ENCODE results near the gene KIF15. TPM values are rescaled to one million over a fixed set of nuclear protein-coding genes. Genes with fewer than 3 reads are reported as not detected.

Gene KIF15
- polyA plus RNA-seq, 3 donors, result 0.15 to 0.16 TPM; not detected in 1

DNA sequence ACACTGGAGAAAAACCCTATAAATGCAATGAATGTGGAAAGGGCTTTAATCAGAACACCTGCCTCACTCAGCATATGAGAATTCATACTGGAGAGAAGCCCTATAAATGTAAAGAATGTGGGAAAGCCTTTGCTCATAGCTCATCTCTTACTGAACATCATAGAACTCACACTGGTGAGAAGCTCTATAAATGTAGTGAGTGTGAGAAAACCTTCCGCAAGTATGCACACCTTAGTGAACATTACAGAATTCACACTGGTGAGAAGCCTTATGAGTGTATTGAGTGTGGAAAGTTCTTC, 39.5 kb upstream of the KIF15 start:
- Mint-ChIP-seq H3K9me3 (peaks cover 48 to 96% (median 88%) of the 10 kb centered on the region in 7 donors), H3K4me3 (no peak overlapping the region), H3K4me1 (no peaks in the 10 kb centered on the region), H3K27me3 (ENCODE audit: low read depth in 3 of 3) (peaks cover 0 to 3% (median 0%) of the 10 kb centered on the region in 3 donors), H3K36me3 (peaks cover 11 to 26% of the 10 kb centered on the region in 2 donors), H3K27ac (no peak overlapping the region)
- Histone ChIP-seq H3K4me3 (replicated peaks in 1 of 3; ENCODE audit: low read depth in 2 of 3, low read length in 3 of 3) (peak overlapping the region in 1 of 3 experiments; percentile 2), H3K4me1 (ENCODE audit: control insufficient read depth in 1 of 2, insufficient read depth in 2 of 2, low read length in 2 of 2) (no peaks in the 10 kb centered on the region), H3K27me3 (ENCODE audit: control insufficient read depth in 2 of 2, insufficient read depth in 2 of 2, low read length in 2 of 2) (no peaks in the 10 kb centered on the region), H3K9me3 (replicated peaks in 1 of 2; ENCODE audit: control insufficient read depth in 1 of 2, insufficient read depth in 1 of 2, low read length in 2 of 2) (peaks cover 73 to 95% of the 10 kb centered on the region in 2 donors), H3K36me3 (replicated peaks in 1 of 2; ENCODE audit: control insufficient read depth in 1 of 2, insufficient read depth in 2 of 2, low read length in 2 of 2) (peaks cover 6 to 37% of the 10 kb centered on the region in 2 donors), H3K27ac (ENCODE audit: low read depth in 1 of 2, low read length in 2 of 2) (no peak overlapping the region), H3K4me2 (replicated peaks; ENCODE audit: extremely low read depth, low read length, poor library complexity, severe bottlenecking) (no peak overlapping the region), H2AFZ (ENCODE audit: insufficient read depth, low read depth, low read length, poor library complexity, severe bottlenecking) (no peak overlapping the region), H3K79me2 (ENCODE audit: insufficient read depth, low read length) (no peaks in the 10 kb centered on the region), H4K20me1 (ENCODE audit: insufficient read depth, low read length) (no peaks in the 10 kb centered on the region), H3K9ac (ENCODE audit: insufficient read depth, low read length, poor library complexity, severe bottlenecking) (no peak overlapping the region)
- intact Hi-C loops (cut with micrococcal nuclease), result no loop called here
- TF ChIP-seq, protein P1, sequence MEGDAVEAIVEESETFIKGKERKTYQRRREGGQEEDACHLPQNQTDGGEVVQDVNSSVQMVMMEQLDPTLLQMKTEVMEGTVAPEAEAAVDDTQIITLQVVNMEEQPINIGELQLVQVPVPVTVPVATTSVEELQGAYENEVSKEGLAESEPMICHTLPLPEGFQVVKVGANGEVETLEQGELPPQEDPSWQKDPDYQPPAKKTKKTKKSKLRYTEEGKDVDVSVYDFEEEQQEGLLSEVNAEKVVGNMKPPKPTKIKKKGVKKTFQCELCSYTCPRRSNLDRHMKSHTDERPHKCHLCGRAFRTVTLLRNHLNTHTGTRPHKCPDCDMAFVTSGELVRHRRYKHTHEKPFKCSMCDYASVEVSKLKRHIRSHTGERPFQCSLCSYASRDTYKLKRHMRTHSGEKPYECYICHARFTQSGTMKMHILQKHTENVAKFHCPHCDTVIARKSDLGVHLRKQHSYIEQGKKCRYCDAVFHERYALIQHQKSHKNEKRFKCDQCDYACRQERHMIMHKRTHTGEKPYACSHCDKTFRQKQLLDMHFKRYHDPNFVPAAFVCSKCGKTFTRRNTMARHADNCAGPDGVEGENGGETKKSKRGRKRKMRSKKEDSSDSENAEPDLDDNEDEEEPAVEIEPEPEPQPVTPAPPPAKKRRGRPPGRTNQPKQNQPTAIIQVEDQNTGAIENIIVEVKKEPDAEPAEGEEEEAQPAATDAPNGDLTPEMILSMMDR (IDR thresholded peaks at IDR 0.05), result no peak
- WGBS (ENCODE audit: insufficient coverage), result no CpG with 5 or more reads among the region's 1 CpG
- DNase-seq, result no peak

DNA sequence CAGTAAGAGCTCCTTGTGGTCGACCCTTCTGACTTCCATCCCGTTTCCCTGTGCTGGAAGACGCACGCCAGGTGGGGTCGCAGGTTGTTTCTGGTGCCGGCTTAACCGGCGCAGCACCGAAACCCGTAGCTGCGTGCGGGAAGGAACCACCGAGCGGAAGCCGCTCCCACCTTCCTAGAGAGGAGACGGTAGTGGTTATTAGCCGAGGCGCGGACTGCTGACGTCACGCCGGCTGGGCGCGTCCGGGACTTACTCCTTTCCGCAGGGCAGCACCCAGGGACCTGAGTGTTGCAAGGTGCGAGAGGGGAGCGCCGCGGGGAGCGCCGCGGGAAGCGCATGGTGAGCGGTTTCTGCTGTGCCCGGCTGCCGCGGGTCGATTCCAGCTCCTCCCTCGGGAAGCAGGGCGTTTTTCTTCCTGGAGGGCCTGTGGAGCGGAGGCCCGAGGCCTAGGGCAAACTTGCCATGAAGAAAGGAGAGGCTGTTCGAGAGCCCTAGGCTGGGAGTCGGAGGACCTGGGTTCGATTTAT, 32.1 kb upstream of the KIF15 start, which contains the start of gene ZNF501:
Gene ZNF501 (plus strand): TSS at position 252 of the 527 bp plus-strand sequence. CDS start 4,787 bp downstream, outside the sequence.
- peak within 1 kb of the TSS; percentile 44 to 80 (median 66) for H3K4me3 ChIP-seq (replicated peaks in 1 of 3; ENCODE audit: low read depth in 2 of 3, low read length in 3 of 3)
- peak within 1 kb of the TSS; percentile 89 to 95 for H3K4me3 Mint-ChIP-seq
- TF ChIP-seq, protein P1 (IDR thresholded peaks at IDR 0.05), result no peak
- peaks cover 63 to 94% of the 10 kb centered on the region in 2 donors for H3K9me3 ChIP-seq (replicated peaks in 1 of 2; ENCODE audit: control insufficient read depth in 1 of 2, insufficient read depth in 1 of 2, low read length in 2 of 2)
- intact Hi-C loops (cut with micrococcal nuclease), result no loop called here
- H2AFZ ChIP-seq (ENCODE audit: insufficient read depth, low read depth, low read length, poor library complexity, severe bottlenecking), result peak within 1 kb of the TSS; percentile 88
- peak; percentile 84 to 90 (median 88) for DNase-seq
- peaks cover 12 to 20% of the 10 kb centered on the region in 2 donors for H3K36me3 Mint-ChIP-seq
- no peaks in the 10 kb centered on the region for H4K20me1 ChIP-seq (ENCODE audit: insufficient read depth, low read length)
- H3K9ac ChIP-seq (ENCODE audit: insufficient read depth, low read length, poor library complexity, severe bottlenecking), result peak within 1 kb of the TSS; percentile 49
- H3K36me3 ChIP-seq (replicated peaks in 1 of 2; ENCODE audit: control insufficient read depth in 1 of 2, insufficient read depth in 2 of 2, low read length in 2 of 2), result peaks cover 2 to 21% of the 10 kb centered on the region in 2 donors
- H3K4me2 ChIP-seq (replicated peaks; ENCODE audit: extremely low read depth, low read length, poor library complexity, severe bottlenecking), result peak within 1 kb of the TSS; percentile 81
- peaks cover 0 to 3% (median 3%) of the 10 kb centered on the region in 3 donors for H3K27me3 Mint-ChIP-seq (ENCODE audit: low read depth in 3 of 3)
- no peaks in the 10 kb centered on the region for H3K27me3 ChIP-seq (ENCODE audit: control insufficient read depth in 2 of 2, insufficient read depth in 2 of 2, low read length in 2 of 2)
- WGBS (ENCODE audit: insufficient coverage), result 2% methylated on average over 39 of the region's 46 CpGs
- H3K27ac ChIP-seq (ENCODE audit: low read depth in 1 of 2, low read length in 2 of 2), result peak within 1 kb of the TSS; percentile 2 to 45
- H3K27ac Mint-ChIP-seq, result peak within 1 kb of the TSS; percentile 31 to 89 (median 80)
- H3K4me1 ChIP-seq (ENCODE audit: control insufficient read depth in 1 of 2, insufficient read depth in 2 of 2, low read length in 2 of 2), result peaks cover 7 to 11% of the 10 kb centered on the region in 2 donors
- peaks cover 11% of the 10 kb centered on the region for H3K4me1 Mint-ChIP-seq
- peaks cover 47 to 99% (median 91%) of the 10 kb centered on the region in 7 donors for H3K9me3 Mint-ChIP-seq
- H3K79me2 ChIP-seq (ENCODE audit: insufficient read depth, low read length), result no peaks in the 10 kb centered on the region
